Measurements from ENCODE around the gene CDCA8.

Gene CDCA8

GRCh38 chr1:37692078-37692833 lies at the start of gene CDCA8:
Gene CDCA8 (plus strand): TSS chr1:37692516. CDS start chr1:37692691, 175 bp downstream.
- DNase-seq = peak; percentile 98

- DNase-seq = no peak
Measured at GRCh38 chr1:37647281-37647680, 45.0 kb upstream of the CDCA8 start.

- DNase-seq = no peak
Measured at GRCh38 chr1:37650173-37650572, 42.1 kb upstream of the CDCA8 start.

GRCh38 chr1:37650721-37651120 lies 41.6 kb upstream of the CDCA8 start:
- no peak for DNase-seq

GRCh38 chr1:37651803-37652202 lies 40.5 kb upstream of the CDCA8 start:
- DNase-seq = no peak

GRCh38 chr1:37652976-37653375 lies 39.3 kb upstream of the CDCA8 start:
- DNase-seq = no peak

- DNase-seq = no peak
Measured at GRCh38 chr1:37653906-37654305, 38.4 kb upstream of the CDCA8 start.

GRCh38 chr1:37655274-37655673 lies 37.0 kb upstream of the CDCA8 start:
- DNase-seq = no peak

- DNase-seq = no peak
Measured at GRCh38 chr1:37656026-37656425, 36.3 kb upstream of the CDCA8 start.

- DNase-seq = no peak
Measured at GRCh38 chr1:37656881-37657280, 35.4 kb upstream of the CDCA8 start.

- no peak for DNase-seq
Measured at GRCh38 chr1:37657620-37658412, 34.5 kb upstream of the CDCA8 start.

GRCh38 chr1:37658486-37658885 lies 33.8 kb upstream of the CDCA8 start:
- no peak for DNase-seq

GRCh38 chr1:37660664-37661063 lies 31.7 kb upstream of the CDCA8 start:
- no peak for DNase-seq

GRCh38 chr1:37661401-37661800 lies 30.9 kb upstream of the CDCA8 start:
- DNase-seq = no peak

GRCh38 chr1:37662031-37662755 lies 30.1 kb upstream of the CDCA8 start:
- DNase-seq = no peak

- DNase-seq = no peak
Measured at GRCh38 chr1:37663426-37664000, 28.8 kb upstream of the CDCA8 start.

- no peak for DNase-seq
Measured at GRCh38 chr1:37666241-37666867, 26.0 kb upstream of the CDCA8 start.

GRCh38 chr1:37667023-37667671 lies 25.2 kb upstream of the CDCA8 start:
- DNase-seq = no peak

GRCh38 chr1:37670133-37670532 lies 22.2 kb upstream of the CDCA8 start:
- DNase-seq = no peak

GRCh38 chr1:37671261-37671660 lies 21.1 kb upstream of the CDCA8 start:
- no peak for DNase-seq

GRCh38 chr1:37672136-37672870 lies 20.0 kb upstream of the CDCA8 start:
- no peak for DNase-seq

Measured in fibroblast of skin of right biceps (primary cell).